Neural progenitor cell (in vitro differentiated cells): ENCODE results near the gene TFAM. TPM values are rescaled to one million over a fixed set of nuclear protein-coding genes. Genes with fewer than 3 reads are reported as not detected.

Experiments used
- DNase-seq: peaks from one replicate; pipeline ENCODE4 v3.0.0-alpha.2; 2016; ENCODE audit warnings: low spot score
- H2AFZ ChIP-seq: fragments of 200-600 bp; sonication (generic); replicated peaks from 2 replicates; pipeline ENCODE4 v1.6.1; 2016; ENCODE audit warnings: antibody characterized with exemption
- H3F3A ChIP-seq: fragments of 200-600 bp; sonication (generic); 2 replicates; pipeline ENCODE4 v1.6.1; 2016; ENCODE audit warnings: antibody characterized with exemption, low read depth
- H3K27ac ChIP-seq: fragments of 200-600 bp; sonication (generic); 2 replicates; pipeline ENCODE4 v1.5.1; 2016; ENCODE audit warnings: mild to moderate bottlenecking
- H3K27me3 ChIP-seq: fragments of 200-600 bp; sonication (generic); 2 replicates; pipeline ENCODE4 v1.6.1; 2016; ENCODE audit warnings: mild to moderate bottlenecking, moderate library complexity
- H3K36me3 ChIP-seq: fragments of 200-600 bp; sonication (generic); 2 replicates; pipeline ENCODE4 v1.5.1; 2016
- H3K4me1 ChIP-seq: fragments of 200-600 bp; sonication (generic); 2 replicates; pipeline ENCODE4 v1.6.1; 2016; ENCODE audit warnings: mixed run types
- H3K4me2 ChIP-seq: fragments of 200-600 bp; sonication (generic); 2 replicates; pipeline ENCODE4 v1.6.1; 2016
- H3K4me3 ChIP-seq: fragments of 200-600 bp; sonication (generic); 2 replicates; pipeline ENCODE4 v1.5.1; 2016
- H3K79me2 ChIP-seq: fragments of 200-600 bp; sonication (generic); 2 replicates; pipeline ENCODE4 v1.6.1; 2016; ENCODE audit warnings: low read depth
- H3K9ac ChIP-seq: fragments of 200-600 bp; sonication (generic); 2 replicates; pipeline ENCODE4 v1.6.1; 2016
- H3K9me3 ChIP-seq: fragments of 200-600 bp; sonication (generic); 2 replicates; pipeline ENCODE4 v1.5.1; 2016; ENCODE audit warnings: low read depth
- H4K20me1 ChIP-seq: fragments of 200-600 bp; sonication (generic); 2 replicates; pipeline ENCODE4 v1.6.1; 2016; ENCODE audit warnings: low read depth
- H3K27ac Mint-ChIP-seq: 3 replicates; pipeline ENCODE4 v1.8.0; 2021; ENCODE audit warnings: mixed read lengths
- H3K27me3 Mint-ChIP-seq: 2 replicates; pipeline ENCODE4 v1.8.0; 2022; ENCODE audit warnings: low read depth, mild to moderate bottlenecking, inconsistent platforms, moderate library complexity, mixed read lengths; ENCODE audit not compliant: insufficient read depth
- H3K36me3 Mint-ChIP-seq: 3 replicates; pipeline ENCODE4 v1.8.0; 2021; ENCODE audit warnings: mixed read lengths
- H3K4me1 Mint-ChIP-seq: 3 replicates; pipeline ENCODE4 v1.8.0; 2021; ENCODE audit warnings: mixed read lengths
- H3K4me3 Mint-ChIP-seq: 3 replicates; pipeline ENCODE4 v1.8.0; 2021; ENCODE audit warnings: mild to moderate bottlenecking, moderate library complexity, mixed read lengths
- H3K9me3 Mint-ChIP-seq: 3 replicates; pipeline ENCODE4 v1.8.0; 2020; ENCODE audit warnings: mixed read lengths
- EZH2 ChIP-seq: fragments of 200-600 bp; sonication (generic); IDR thresholded peaks from 2 replicates; pipeline ENCODE4 v1.6.1; 2017; ENCODE audit warnings: antibody characterized with exemption, mild to moderate bottlenecking, moderate library complexity
- EZH2phosphoT487 ChIP-seq: fragments of 200-600 bp; sonication (generic); IDR thresholded peaks from 2 replicates; pipeline ENCODE4 v1.6.1; 2017; ENCODE audit warnings: antibody characterized with exemption
- total RNA-seq: library from RNA; depleted of rRNA; stranded (reverse); fragments of >200 nt; gene quantifications from 2 replicates; pipeline ENCODE4 v1.2.3, GENCODE V29; 2015; ENCODE audit warnings: low replicate concordance
- TF ChIP-seq, protein P1 (sequence below): fragments of 200-600 bp; sonication (generic); IDR thresholded peaks from 2 replicates; pipeline ENCODE4 v1.5.1; 2017; ENCODE audit warnings: antibody characterized with exemption, mild to moderate bottlenecking

TFAM gene
- total RNA-seq, 1 donor from 2014 or later: 61.2 TPM

DNA sequence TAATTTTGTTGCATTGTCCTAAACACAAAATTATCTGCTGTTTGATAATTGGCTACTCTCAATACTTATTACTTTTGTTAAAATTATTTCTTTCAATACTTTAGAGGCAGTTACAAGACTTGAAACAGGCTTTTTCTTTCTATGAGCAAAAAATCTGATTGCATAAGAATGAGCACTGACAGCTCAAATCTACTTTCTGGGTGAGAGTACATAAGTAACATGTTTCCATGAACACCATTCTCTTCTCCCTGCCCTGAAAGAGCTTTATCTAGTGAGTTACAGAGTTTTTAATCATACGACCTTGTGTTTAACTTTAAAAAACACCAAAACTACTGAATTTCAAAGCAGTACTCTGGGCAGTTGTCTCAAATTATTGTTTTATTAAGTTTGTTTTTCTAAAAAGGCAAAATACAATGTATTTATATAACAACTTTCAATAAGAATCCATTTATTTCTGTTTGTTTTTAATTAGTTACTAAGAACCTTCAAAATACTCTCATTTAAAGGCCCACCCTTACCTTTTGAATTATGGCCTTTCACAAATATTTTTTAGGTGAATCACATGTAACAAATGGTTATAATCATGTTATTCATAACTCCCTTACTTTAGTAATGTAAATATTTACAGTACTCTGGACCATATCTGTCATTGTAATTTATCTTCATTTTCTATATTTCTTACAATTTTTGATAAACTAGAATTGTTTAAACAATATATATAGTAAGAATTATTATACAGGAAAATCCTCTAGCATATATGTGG is 23.0 kb upstream of the TFAM start:
- no peak overlapping the region for H3K4me3 ChIP-seq
- peaks cover 3% of the 10 kb centered on the region for H3K36me3 ChIP-seq
- TF ChIP-seq, protein P1, sequence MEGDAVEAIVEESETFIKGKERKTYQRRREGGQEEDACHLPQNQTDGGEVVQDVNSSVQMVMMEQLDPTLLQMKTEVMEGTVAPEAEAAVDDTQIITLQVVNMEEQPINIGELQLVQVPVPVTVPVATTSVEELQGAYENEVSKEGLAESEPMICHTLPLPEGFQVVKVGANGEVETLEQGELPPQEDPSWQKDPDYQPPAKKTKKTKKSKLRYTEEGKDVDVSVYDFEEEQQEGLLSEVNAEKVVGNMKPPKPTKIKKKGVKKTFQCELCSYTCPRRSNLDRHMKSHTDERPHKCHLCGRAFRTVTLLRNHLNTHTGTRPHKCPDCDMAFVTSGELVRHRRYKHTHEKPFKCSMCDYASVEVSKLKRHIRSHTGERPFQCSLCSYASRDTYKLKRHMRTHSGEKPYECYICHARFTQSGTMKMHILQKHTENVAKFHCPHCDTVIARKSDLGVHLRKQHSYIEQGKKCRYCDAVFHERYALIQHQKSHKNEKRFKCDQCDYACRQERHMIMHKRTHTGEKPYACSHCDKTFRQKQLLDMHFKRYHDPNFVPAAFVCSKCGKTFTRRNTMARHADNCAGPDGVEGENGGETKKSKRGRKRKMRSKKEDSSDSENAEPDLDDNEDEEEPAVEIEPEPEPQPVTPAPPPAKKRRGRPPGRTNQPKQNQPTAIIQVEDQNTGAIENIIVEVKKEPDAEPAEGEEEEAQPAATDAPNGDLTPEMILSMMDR: no peak
- TF ChIP-seq EZH2: no peak
- no peak for TF ChIP-seq EZH2phosphoT487
- no peak for DNase-seq
- no peaks in the 10 kb centered on the region for H3K36me3 Mint-ChIP-seq
- no peaks in the 10 kb centered on the region for H3F3A ChIP-seq
- no peak overlapping the region for H3K4me2 ChIP-seq
- H3K27me3 Mint-ChIP-seq: no peaks in the 10 kb centered on the region
- no peaks in the 10 kb centered on the region for H3K9me3 ChIP-seq
- H3K4me1 ChIP-seq: no peaks in the 10 kb centered on the region
- H3K27ac Mint-ChIP-seq: no peak overlapping the region
- H3K4me1 Mint-ChIP-seq: peaks cover 3% of the 10 kb centered on the region
- peaks cover 15% of the 10 kb centered on the region for H3K79me2 ChIP-seq
- H3K9ac ChIP-seq: no peak overlapping the region
- H4K20me1 ChIP-seq: peaks cover 6% of the 10 kb centered on the region
- H3K9me3 Mint-ChIP-seq: no peaks in the 10 kb centered on the region
- no peak overlapping the region for H2AFZ ChIP-seq
- H3K27me3 ChIP-seq: no peaks in the 10 kb centered on the region
- H3K27ac ChIP-seq: no peak overlapping the region
- no peak overlapping the region for H3K4me3 Mint-ChIP-seq

DNA sequence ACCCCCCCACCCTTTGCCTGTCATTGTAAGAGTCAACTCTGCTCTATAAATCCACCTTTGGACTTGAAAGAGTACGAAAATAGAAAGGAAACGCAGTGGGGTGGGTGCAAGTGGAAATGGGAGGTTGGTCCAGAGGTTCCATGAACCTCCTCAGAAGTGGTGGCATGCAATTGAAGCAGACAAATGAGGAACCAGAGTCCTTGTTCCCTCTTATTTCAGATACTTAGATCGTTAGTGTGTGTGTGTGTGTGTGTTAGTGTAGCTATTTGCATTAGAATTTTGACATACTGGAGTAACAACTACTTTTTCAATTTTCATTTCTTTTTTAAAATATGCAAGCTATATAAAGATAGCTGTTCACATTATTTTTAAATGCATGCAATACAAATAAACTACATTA is 18.1 kb upstream of the TFAM start:
- no peaks in the 10 kb centered on the region for H3K27me3 Mint-ChIP-seq

DNA sequence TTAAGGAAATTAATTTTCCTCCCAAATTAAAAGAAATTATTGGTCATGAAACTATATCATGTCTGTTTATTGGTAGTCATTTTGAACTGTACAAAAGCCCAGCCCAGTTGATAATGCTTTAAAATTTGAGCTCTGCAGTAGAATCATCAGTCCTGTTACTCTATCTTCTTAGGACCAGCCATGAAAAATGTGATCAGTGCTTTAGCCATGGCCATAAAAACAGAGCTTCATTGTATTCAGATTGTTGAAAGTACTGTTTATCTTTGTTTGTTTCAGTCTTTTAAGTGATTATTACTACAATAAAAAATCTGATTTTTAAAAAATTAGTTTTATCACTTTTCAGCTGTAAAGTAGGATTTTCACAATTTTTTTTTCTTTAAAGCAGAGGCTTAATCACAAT is 13.7 kb upstream of the TFAM start:
- no peaks in the 10 kb centered on the region for H3K79me2 ChIP-seq
- no peak overlapping the region for H2AFZ ChIP-seq
- no peaks in the 10 kb centered on the region for H3F3A ChIP-seq
- no peak for TF ChIP-seq EZH2
- no peak for TF ChIP-seq EZH2phosphoT487
- TF ChIP-seq, protein P1: no peak
- H3K27me3 Mint-ChIP-seq: no peaks in the 10 kb centered on the region
- H3K36me3 ChIP-seq: peaks cover 6% of the 10 kb centered on the region
- H3K4me1 ChIP-seq: no peaks in the 10 kb centered on the region
- no peaks in the 10 kb centered on the region for H3K9me3 ChIP-seq
- no peaks in the 10 kb centered on the region for H3K9me3 Mint-ChIP-seq
- no peaks in the 10 kb centered on the region for H3K4me1 Mint-ChIP-seq
- H4K20me1 ChIP-seq: no peaks in the 10 kb centered on the region
- H3K27ac Mint-ChIP-seq: no peak overlapping the region
- no peak overlapping the region for H3K4me2 ChIP-seq
- DNase-seq: no peak
- H3K9ac ChIP-seq: no peak overlapping the region
- no peak overlapping the region for H3K4me3 ChIP-seq
- no peak overlapping the region for H3K27ac ChIP-seq
- H3K27me3 ChIP-seq: no peaks in the 10 kb centered on the region
- H3K36me3 Mint-ChIP-seq: no peaks in the 10 kb centered on the region
- H3K4me3 Mint-ChIP-seq: no peak overlapping the region

More for the DNA sequence above, 18.1 kb upstream of the TFAM start:
- Mint-ChIP-seq H3K27ac (no peak overlapping the region), H3K4me1 (no peaks in the 10 kb centered on the region), H3K9me3 (no peaks in the 10 kb centered on the region), H3K36me3 (no peaks in the 10 kb centered on the region), H3K4me3 (no peak overlapping the region)
- Histone ChIP-seq H3K9ac (no peak overlapping the region), H3K36me3 (peaks cover 9% of the 10 kb centered on the region), H3K4me2 (no peak overlapping the region), H4K20me1 (no peaks in the 10 kb centered on the region), H3F3A (no peaks in the 10 kb centered on the region), H3K9me3 (no peaks in the 10 kb centered on the region), H3K27ac (no peak overlapping the region), H3K27me3 (no peaks in the 10 kb centered on the region), H2AFZ (no peak overlapping the region), H3K4me3 (no peak overlapping the region), H3K4me1 (no peaks in the 10 kb centered on the region), H3K79me2 (no peaks in the 10 kb centered on the region)
- no peak for DNase-seq
- TF ChIP-seq, protein P1: no peak
- TF ChIP-seq EZH2 (no peak), EZH2phosphoT487 (no peak)
